Brain microvascular endothelial cell (primary cell): ENCODE data around the gene PFDN5.
A peak's percentile ranks its signal among the peaks of the same experiment; 100 is the strongest.

ENCODE experiments used
- DNase-seq: peaks from one replicate; pipeline ENCODE4 v3.0.0-alpha.2; 2020
- H3K27ac ChIP-seq: fragments of 250-450 bp; sonication (Bioruptor Pico); 2 replicates; pipeline ENCODE4 v1.5.1; 2020; ENCODE audit warnings: mild to moderate bottlenecking, moderate library complexity
- H3K27me3 ChIP-seq: fragments of 250-450 bp; sonication (Bioruptor Pico); replicated peaks from 2 replicates; pipeline ENCODE4 v1.5.1; 2020; ENCODE audit warnings: mild to moderate bottlenecking
- H3K36me3 ChIP-seq: fragments of 250-450 bp; sonication (Bioruptor Pico); replicated peaks from 2 replicates; pipeline ENCODE4 v1.5.1; 2020; ENCODE audit warnings: mild to moderate bottlenecking
- H3K4me3 ChIP-seq: 2 replicates; pipeline ENCODE4 v1.5.1; 2011; ENCODE audit warnings: low read depth, mild to moderate bottlenecking, control low read depth, low read length, moderate library complexity
- CTCF ChIP-seq: IDR thresholded peaks from 2 replicates; pipeline ENCODE4 v1.5.1; 2011; ENCODE audit warnings: low read depth, mild to moderate bottlenecking, moderate library complexity, low read length, control low read depth, inconsistent platforms; ENCODE audit errors: missing control alignments
- in situ Hi-C: cut with HindIII; loops from 2 replicates; pipeline ENCODE4 v1.10.0; 2017; ENCODE audit warnings: low sequenced_read_pairs, low pct_ligation_motif_present

Gene PFDN5

GRCh38 chr12:53345486-53346188, 50.3 kb downstream of the PFDN5 start:
- in situ Hi-C loops, result no loop called here
- Histone ChIP-seq H3K4me3 (peak overlapping the region; percentile 64), H3K36me3 (no peaks in the 10 kb centered on the region), H3K27ac (no peak overlapping the region), H3K27me3 (no peaks in the 10 kb centered on the region)
- TF ChIP-seq CTCF, result no peak
- DNase-seq, result peak; percentile 37

- DNase-seq, result no peak
- Histone ChIP-seq H3K4me3 (no peak overlapping the region), H3K27me3 (no peaks in the 10 kb centered on the region), H3K27ac (no peak overlapping the region), H3K36me3 (no peaks in the 10 kb centered on the region)
- no peak for TF ChIP-seq CTCF
- in situ Hi-C loops, result no loop called here
These were observed 51.1 kb downstream of the PFDN5 start for GRCh38 chr12:53346491-53346890.

GRCh38 chr12:53347905-53348304, 52.6 kb downstream of the PFDN5 start:
- no peak for DNase-seq
- H3K27ac ChIP-seq, result no peak overlapping the region
- in situ Hi-C loops, result no loop called here
- H3K36me3 ChIP-seq, result no peaks in the 10 kb centered on the region
- no peak overlapping the region for H3K4me3 ChIP-seq
- H3K27me3 ChIP-seq, result no peaks in the 10 kb centered on the region
- TF ChIP-seq CTCF, result no peak
